Ovary (tissue), 3 donors: ENCODE measurements around the gene ALAD.

Experiments used
- EP300 ChIP-seq: sonication (generic); formaldehyde crosslinking; IDR thresholded peaks from one replicate; pipeline ENCODE4 v1.6.1; 2017; ENCODE audit warnings: antibody characterized with exemption
- POLR2A ChIP-seq: fragments of 450-650 bp; IDR thresholded peaks from one replicate; pipeline ENCODE4 v1.6.1; 2017; ENCODE audit warnings: antibody characterized with exemption, mild to moderate bottlenecking, moderate library complexity
- TF ChIP-seq, protein P1 (sequence below), 3 donors: fragments of 450-650 bp in 2 of 3; fragments of 200-600 bp in 1 of 3; IDR thresholded peaks; one replicate each; pipeline versions ENCODE4 v1.5.1 to v1.8.0; 2016 to 2022; ENCODE audit warnings: antibody characterized with exemption in 3 of 3, mild to moderate bottlenecking in 1 of 3
- donor health status: DM: no; HTN: no; CAD: no.

GRCh38 chr9:113352006-113352405 lies 49.1 kb downstream of the ALAD start:
- TF ChIP-seq, protein P1, sequence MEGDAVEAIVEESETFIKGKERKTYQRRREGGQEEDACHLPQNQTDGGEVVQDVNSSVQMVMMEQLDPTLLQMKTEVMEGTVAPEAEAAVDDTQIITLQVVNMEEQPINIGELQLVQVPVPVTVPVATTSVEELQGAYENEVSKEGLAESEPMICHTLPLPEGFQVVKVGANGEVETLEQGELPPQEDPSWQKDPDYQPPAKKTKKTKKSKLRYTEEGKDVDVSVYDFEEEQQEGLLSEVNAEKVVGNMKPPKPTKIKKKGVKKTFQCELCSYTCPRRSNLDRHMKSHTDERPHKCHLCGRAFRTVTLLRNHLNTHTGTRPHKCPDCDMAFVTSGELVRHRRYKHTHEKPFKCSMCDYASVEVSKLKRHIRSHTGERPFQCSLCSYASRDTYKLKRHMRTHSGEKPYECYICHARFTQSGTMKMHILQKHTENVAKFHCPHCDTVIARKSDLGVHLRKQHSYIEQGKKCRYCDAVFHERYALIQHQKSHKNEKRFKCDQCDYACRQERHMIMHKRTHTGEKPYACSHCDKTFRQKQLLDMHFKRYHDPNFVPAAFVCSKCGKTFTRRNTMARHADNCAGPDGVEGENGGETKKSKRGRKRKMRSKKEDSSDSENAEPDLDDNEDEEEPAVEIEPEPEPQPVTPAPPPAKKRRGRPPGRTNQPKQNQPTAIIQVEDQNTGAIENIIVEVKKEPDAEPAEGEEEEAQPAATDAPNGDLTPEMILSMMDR (IDR thresholded peaks at IDR 0.05), result no peak
- no peak for TF ChIP-seq POLR2A
- TF ChIP-seq EP300, result no peak
